Measurements from ENCODE around the gene ATG4D. TPM values are rescaled to one million over a fixed set of nuclear protein-coding genes. Genes with fewer than 3 reads are reported as not detected.
A peak's percentile ranks its signal among the peaks of the same experiment; 100 is the strongest.

ATG4D gene
- total RNA-seq, 1 experiment from 2014 or later = 59.4 TPM

GRCh38 chr19:10501971-10502523 lies 41.7 kb upstream of the ATG4D start (continued):
- no peak; the same call in 1 of the 2 replicates for TF ChIP-seq USF2 (CRISPR knock-in tag; IDR thresholded peaks at IDR 0.05)
- TF ChIP-seq OVOL2 (CRISPR knock-in tag; IDR thresholded peaks at IDR 0.05; ENCODE audit: borderline replicate concordance) = no peak
- TF ChIP-seq HMGXB4 (CRISPR knock-in tag; IDR thresholded peaks at IDR 0.05) = no peak
- 0 out of 2 replicates have a peak, but pooled peaks have one; percentile 34 for TF ChIP-seq SMAD4 (CRISPR knock-in tag; IDR thresholded peaks at IDR 0.05)
- TF ChIP-seq STAT6 (CRISPR knock-in tag; conservative IDR thresholded peaks at IDR 0.05; ENCODE audit: low read depth) = no peak
- TF ChIP-seq MLX (CRISPR knock-in tag; IDR thresholded peaks at IDR 0.05) = no peak
- no peak for TF ChIP-seq ATF3 (CRISPR knock-in tag; conservative IDR thresholded peaks at IDR 0.05)
- TF ChIP-seq ATF2 (CRISPR knock-in tag; IDR thresholded peaks at IDR 0.05; ENCODE audit: borderline replicate concordance, low read depth) = no peak
- TF ChIP-seq CREB1 (CRISPR knock-in tag; IDR thresholded peaks at IDR 0.05) = no peak
- TF ChIP-seq ZNF532 (CRISPR knock-in tag; IDR thresholded peaks at IDR 0.05; ENCODE audit: borderline replicate concordance) = no peak
- TF ChIP-seq CREM (CRISPR knock-in tag; IDR thresholded peaks at IDR 0.05) = no peak
- no peak for TF ChIP-seq PRRX2 (CRISPR knock-in tag; IDR thresholded peaks at IDR 0.05)
- 0 out of 2 replicates have a peak, but pooled peaks have one; percentile 19 for TF ChIP-seq JUN (CRISPR knock-in tag; IDR thresholded peaks at IDR 0.05)
- no peak for TF ChIP-seq ZNF317 (CRISPR knock-in tag; IDR thresholded peaks at IDR 0.05; ENCODE audit: borderline replicate concordance, low read depth)
- 0 out of 2 replicates have a peak, but pooled peaks have one; percentile 4 for TF ChIP-seq MAX (CRISPR knock-in tag; IDR thresholded peaks at IDR 0.05)
- no peak for TF ChIP-seq KAT7 (CRISPR knock-in tag; IDR thresholded peaks at IDR 0.05; ENCODE audit: borderline replicate concordance)
- no peak for TF ChIP-seq HMGA2 (CRISPR knock-in tag; IDR thresholded peaks at IDR 0.05)
- TF ChIP-seq TP53 (CRISPR knock-in tag; IDR thresholded peaks at IDR 0.05) = no peak
- TF ChIP-seq SP1 (CRISPR knock-in tag; conservative IDR thresholded peaks at IDR 0.05) = no peak
- no peak for TF ChIP-seq AFF4 (CRISPR knock-in tag; IDR thresholded peaks at IDR 0.05; ENCODE audit: borderline replicate concordance)
- no peak for TF ChIP-seq ZBTB21 (CRISPR knock-in tag; IDR thresholded peaks at IDR 0.05; ENCODE audit: borderline replicate concordance)
